H1 (cell line): ENCODE results near the gene CYP3A7. TPM values are rescaled to one million over a fixed set of nuclear protein-coding genes. Genes with fewer than 3 reads are reported as not detected.

Source experiments
- CTCF ChIA-PET: fragments of 300-600 bp; sonication (Branson Sonifier 250); formaldehyde crosslinking; loops from one replicate; lab custom pipeline; 2021; ENCODE audit not compliant: partially characterized antibody; lab: Charles Lee
- POLR2A ChIA-PET: fragments of 300-600 bp; sonication (Branson Sonifier 250); formaldehyde crosslinking; loops from one replicate; lab custom pipeline; 2021; ENCODE audit warnings: inconsistent platforms; ENCODE audit not compliant: partially characterized antibody; lab: Charles Lee
- DNase-seq, 2 experiments: peaks; one replicate each; pipeline versions ENCODE4 v3.0.0 to v3.0.0-alpha.2; 2010 to 2022; ENCODE audit warnings: low spot score in 2 of 2, low read depth in 1 of 2, mixed read lengths in 1 of 2
- FAIRE-seq: peaks from 2 replicates; lab custom pipeline; 2011; peaks lifted over from hg19 to GRCh38; lab: Jason Lieb, UNC
- H2AFZ ChIP-seq: 2 replicates; pipeline ENCODE4 v1.8.1; 2012; ENCODE audit warnings: low read length, inconsistent platforms
- H2AK5ac ChIP-seq: 2 replicates; pipeline ENCODE4 v1.6.1; 2013; ENCODE audit warnings: low read depth, low read length
- H2BK120ac ChIP-seq: replicated peaks from 2 replicates; pipeline ENCODE3; 2013; ENCODE audit warnings: low read depth, low read length, inconsistent platforms
- H2BK12ac ChIP-seq: 2 replicates; pipeline ENCODE4 v1.6.1; 2013; ENCODE audit warnings: low read depth, low read length
- H2BK15ac ChIP-seq: 2 replicates; pipeline ENCODE4 v1.6.1; 2013; ENCODE audit warnings: low read length
- H2BK20ac ChIP-seq: 2 replicates; pipeline ENCODE4 v1.6.1; 2013; ENCODE audit warnings: low read length
- H2BK5ac ChIP-seq: 2 replicates; pipeline ENCODE4 v1.6.1; 2013; ENCODE audit warnings: low read depth, low read length
- H3K14ac ChIP-seq: 2 replicates; pipeline ENCODE4 v1.6.1; 2013; ENCODE audit warnings: inconsistent platforms; ENCODE audit not compliant: insufficient read length
- H3K18ac ChIP-seq: 2 replicates; pipeline ENCODE4 v1.6.1; 2013; ENCODE audit warnings: low read length; ENCODE audit errors: extremely low read depth
- H3K23ac ChIP-seq: 2 replicates; pipeline ENCODE4 v1.6.1; 2013; ENCODE audit warnings: inconsistent platforms; ENCODE audit not compliant: insufficient read length
- H3K23me2 ChIP-seq: 2 replicates; pipeline ENCODE4 v1.6.1; 2013; ENCODE audit warnings: low read depth, low read length
- H3K27ac ChIP-seq: 2 replicates; pipeline ENCODE4 v1.6.1; 2011; ENCODE audit warnings: low read depth, low read length, inconsistent platforms
- H3K27me3 ChIP-seq, 4 experiments: replicated peaks in 1 of 4; 1 replicate in 1 of 4; 2 replicates in 3 of 4; pipeline versions ENCODE4 v1.6.1 to v1.8.1; 2011 to 2013; ENCODE audit warnings: low read length in 3 of 4, mild to moderate bottlenecking in 3 of 4, inconsistent platforms in 2 of 4, mixed read lengths in 2 of 4, moderate library complexity in 1 of 4; ENCODE audit not compliant: control insufficient read depth in 3 of 4, insufficient read depth in 3 of 4; ENCODE audit errors: extremely low read depth in 1 of 4
- H3K36me3 ChIP-seq, 4 experiments: 2 replicates each; pipeline versions ENCODE4 v1.6.1 to v1.8.1; 2011 to 2013; ENCODE audit warnings: mild to moderate bottlenecking in 4 of 4, low read length in 3 of 4, moderate library complexity in 2 of 4, control low read depth in 1 of 4, inconsistent platforms in 1 of 4; ENCODE audit not compliant: insufficient read depth in 4 of 4, control insufficient read depth in 2 of 4
- H3K4ac ChIP-seq: replicated peaks from 2 replicates; pipeline ENCODE3; 2013; ENCODE audit warnings: low read length, low read depth, mixed read lengths, inconsistent platforms; ENCODE audit not compliant: insufficient read length
- H3K4me1 ChIP-seq, 4 experiments: replicated peaks in 1 of 4; 1 replicate in 1 of 4; 2 replicates in 3 of 4; pipeline versions ENCODE4 v1.6.1 to v1.8.1; 2011 to 2013; ENCODE audit warnings: low read length in 3 of 4, inconsistent platforms in 2 of 4, mixed read lengths in 1 of 4; ENCODE audit not compliant: insufficient read depth in 4 of 4, control insufficient read depth in 3 of 4
- H3K4me2 ChIP-seq, 2 experiments: 2 replicates each; pipeline versions ENCODE4 v1.6.1 to v1.8.1; 2011 to 2013; ENCODE audit warnings: low read depth in 2 of 2, low read length in 2 of 2, control low read depth in 1 of 2, inconsistent platforms in 1 of 2, mild to moderate bottlenecking in 1 of 2; ENCODE audit not compliant: insufficient read depth in 1 of 2
- H3K4me3 ChIP-seq, 4 experiments: fragments of 200-600, 300-600 bp in 1 of 4; sonication (generic), shearing (Covaris generic), sonication (Bioruptor Twin) in 1 of 4; 2 replicates each; pipeline versions ENCODE4 v1.5.1 to v1.8.1; 2011 to 2016; ENCODE audit warnings: low read length in 4 of 4, low read depth in 3 of 4, control low read depth in 2 of 4, inconsistent platforms in 2 of 4, mild to moderate bottlenecking in 2 of 4, mixed read lengths in 1 of 4, moderate library complexity in 1 of 4; ENCODE audit not compliant: insufficient read depth in 2 of 4; ENCODE audit errors: extremely low read depth in 1 of 4
- H3K56ac ChIP-seq: replicated peaks from 2 replicates; pipeline ENCODE3; 2013; ENCODE audit warnings: low read depth, mild to moderate bottlenecking, mixed read lengths, low read length, inconsistent platforms; ENCODE audit not compliant: insufficient read length
- H3K79me1 ChIP-seq: 2 replicates; pipeline ENCODE4 v1.6.1; 2013; ENCODE audit warnings: low read depth, low read length, control low read depth
- H3K79me2 ChIP-seq, 2 experiments: 2 replicates each; pipeline versions ENCODE4 v1.6.1 to v1.8.1; 2012 to 2013; ENCODE audit warnings: low read length in 2 of 2, mild to moderate bottlenecking in 2 of 2, inconsistent platforms in 1 of 2; ENCODE audit not compliant: insufficient read depth in 2 of 2, control insufficient read depth in 1 of 2
- H3K9ac ChIP-seq, 4 experiments: replicated peaks in 1 of 4; 1 replicate in 1 of 4; 2 replicates in 3 of 4; pipeline versions ENCODE4 v1.6.1 to v1.8.1; 2011 to 2013; ENCODE audit warnings: low read depth in 3 of 4, low read length in 3 of 4, control low read depth in 2 of 4, mild to moderate bottlenecking in 2 of 4, moderate library complexity in 2 of 4, inconsistent platforms in 1 of 4; ENCODE audit errors: extremely low read depth in 1 of 4
- H3K9me3 ChIP-seq, 2 experiments: 2 replicates each; pipeline versions ENCODE4 v1.6.1 to v1.8.1; 2012 to 2013; ENCODE audit warnings: mild to moderate bottlenecking in 2 of 2, moderate library complexity in 2 of 2, control low read depth in 1 of 2, inconsistent platforms in 1 of 2, low read depth in 1 of 2, low read length in 1 of 2, mixed read lengths in 1 of 2; ENCODE audit not compliant: insufficient read depth in 2 of 2
- H4K20me1 ChIP-seq, 2 experiments: replicated peaks in 1 of 2; 2 replicates each; pipeline versions ENCODE3 to v1.8.1; 2011 to 2013; ENCODE audit warnings: inconsistent platforms in 2 of 2, low read length in 2 of 2, mild to moderate bottlenecking in 1 of 2; ENCODE audit not compliant: insufficient read depth in 2 of 2, control insufficient read depth in 1 of 2
- H4K5ac ChIP-seq: 2 replicates; pipeline ENCODE4 v1.6.1; 2013; ENCODE audit warnings: low read length, low read depth, mixed read lengths, inconsistent platforms; ENCODE audit not compliant: insufficient read length
- H4K8ac ChIP-seq: 2 replicates; pipeline ENCODE4 v1.8.0; 2013; ENCODE audit warnings: mild to moderate bottlenecking, moderate library complexity, low read length, inconsistent platforms; ENCODE audit not compliant: insufficient read depth; ENCODE audit errors: extremely low read depth
- H4K91ac ChIP-seq: replicated peaks from 2 replicates; pipeline ENCODE3; 2013; ENCODE audit warnings: low read length, mixed read lengths, inconsistent platforms; ENCODE audit not compliant: insufficient read length
- SUZ12 ChIP-seq: fragments of 200-600 bp; sonication (generic); IDR thresholded peaks from 2 replicates; pipeline ENCODE4 v1.6.1; 2012; ENCODE audit warnings: mild to moderate bottlenecking, inconsistent platforms, low read length, moderate library complexity, mixed read lengths
- WGBS, 2 experiments: shearing (Covaris generic) in 1 of 2; methylation state at CpG; one replicate each; pipeline versions ENCODE4 v1.1.6 to v1.1.7; 2013 to 2015; ENCODE audit warnings: low lambda C conversion rate in 2 of 2, mixed read lengths in 2 of 2, inconsistent platforms in 1 of 2, low coverage in 1 of 2, missing lambda C conversion rate in 1 of 2; ENCODE audit not compliant: insufficient replicate concordance in 2 of 2, insufficient coverage in 1 of 2, insufficient read length in 1 of 2; ENCODE audit errors: extremely low coverage in 1 of 2, missing lambda C conversion rate in 1 of 2; 5-methylcytosine and 5-hydroxymethylcytosine counted together
- polyA plus RNA-seq, 7 experiments: library from polyadenylated mRNA; depleted of rRNA in 3 of 7; stranded (reverse) in 5 of 7; unstranded in 2 of 7; fragments of >200 nt in 5 of 7; fragments of 200-250 nt in 2 of 7; gene quantifications; 1 replicate in 5 of 7; 2 replicates in 1 of 7; 4 replicates in 1 of 7; pipeline versions ENCODE4 v1.2.1 to v1.2.3, GENCODE V29; 2011 to 2013; ENCODE audit warnings: missing spikeins in 2 of 7, mixed read lengths in 2 of 7
- total RNA-seq: library from RNA; stranded (reverse); fragmentation: NEBNext Ultra II Directional; extraction: Animal tissue kit (Norgen Biotek cat#: 25700); gene quantifications from 2 replicates; pipeline ENCODE4 v1.2.1, GENCODE V29; 2021

The CYP3A7 gene
- total and polyA plus RNA-seq, 2 of the 8 experiments (the other 6 are each of a cell fraction or from before 2014, with no cell fraction given), result not detected

DNA sequence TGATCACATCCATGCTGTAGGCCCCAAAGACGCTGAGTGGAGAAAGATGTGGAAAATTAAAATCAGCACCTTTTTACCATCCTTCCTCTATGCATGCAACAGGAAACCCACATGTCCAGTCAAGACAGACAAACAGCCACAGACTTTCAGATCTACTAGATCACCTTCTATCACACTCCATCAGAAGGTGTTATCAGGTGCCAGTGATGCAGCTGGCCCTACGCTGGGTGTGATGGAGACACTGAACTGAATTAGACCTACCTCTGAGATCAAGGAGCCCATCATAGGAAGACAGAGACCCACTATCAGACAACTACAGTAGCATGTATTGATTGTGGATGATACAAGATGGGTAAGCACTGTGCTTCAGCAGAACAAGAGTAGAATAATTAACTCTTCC, 33.5 kb upstream of the CYP3A7 start:
- Histone ChIP-seq H2BK15ac (no peak overlapping the region), H3K18ac (no peak overlapping the region), H4K91ac (no peak overlapping the region), H3K79me2 (no peaks in the 10 kb centered on the region), H3K79me1 (no peaks in the 10 kb centered on the region), H2BK5ac (no peak overlapping the region), H3K4me3 (no peak overlapping the region), H3K27ac (no peak overlapping the region), H3K9ac (no peak overlapping the region), H3K23me2 (no peaks in the 10 kb centered on the region), H3K4ac (no peak overlapping the region), H3K4me1 (no peaks in the 10 kb centered on the region), H3K4me2 (no peak overlapping the region), H3K23ac (no peak overlapping the region), H2BK120ac (no peak overlapping the region), H2AK5ac (no peak overlapping the region), H3K27me3 (no peaks in the 10 kb centered on the region), H4K8ac (no peak overlapping the region), H4K5ac (no peak overlapping the region), H2BK20ac (no peak overlapping the region), H3K56ac (no peak overlapping the region), H2BK12ac (no peak overlapping the region), H3K36me3 (no peaks in the 10 kb centered on the region), H2AFZ (no peak overlapping the region), H4K20me1 (no peaks in the 10 kb centered on the region), H3K9me3 (no peaks in the 10 kb centered on the region), H3K14ac (no peak overlapping the region)
- WGBS, 2 experiments, result 84% methylated on average over 2 of the region's 2 CpGs; no CpG with 5 or more reads in 1 of the 2 experiments
- ChIA-PET POLR2A (no interaction called here), CTCF (no interaction called here)
- DNase-seq (no peak), FAIRE-seq (no peak)
- no peak for TF ChIP-seq SUZ12
